Liver (tissue), 9 donors: Measurements from ENCODE around the gene PLK3. TPM values are rescaled to one million over a fixed set of nuclear protein-coding genes. Genes with fewer than 3 reads are reported as not detected.
"Not testable (repeated sequence)": the region's sequence is repeated elsewhere in the genome, so short reads cannot be mapped to it uniquely, and the experiment has no call there.

ENCODE experiments used
- DNase-seq: peaks from one replicate; pipeline ENCODE4 v3.0.0-alpha.2; 2017; ENCODE audit warnings: low spot score
- H3K27ac ChIP-seq, 2 donors: one replicate each; pipeline ENCODE4 v1.7.0; 2013; ENCODE audit warnings: inconsistent platforms in 2 of 2, low read length in 2 of 2, control low read depth in 1 of 2, low read depth in 1 of 2, mild to moderate bottlenecking in 1 of 2
- H3K27me3 ChIP-seq, 4 donors: one replicate each; pipeline versions ENCODE4 v1.6.1 to v1.7.0; 2013; ENCODE audit warnings: low read length in 3 of 4, inconsistent platforms in 1 of 4, mild to moderate bottlenecking in 1 of 4, moderate library complexity in 1 of 4; ENCODE audit not compliant: control insufficient read depth in 4 of 4, insufficient read depth in 4 of 4
- H3K36me3 ChIP-seq, 4 donors: one replicate each; pipeline versions ENCODE4 v1.6.1 to v1.7.0; 2013; ENCODE audit warnings: low read length in 3 of 4, mild to moderate bottlenecking in 3 of 4, low read depth in 1 of 4, moderate library complexity in 1 of 4; ENCODE audit not compliant: control insufficient read depth in 4 of 4, insufficient read depth in 3 of 4
- H3K4me1 ChIP-seq, 4 donors: one replicate each; pipeline versions ENCODE4 v1.6.1 to v1.7.0; 2013; ENCODE audit warnings: low read length in 3 of 4, mild to moderate bottlenecking in 3 of 4, moderate library complexity in 1 of 4; ENCODE audit not compliant: control insufficient read depth in 4 of 4, insufficient read depth in 4 of 4
- H3K4me3 ChIP-seq, 3 donors: one replicate each; pipeline versions ENCODE4 v1.6.1 to v1.7.0; 2013; ENCODE audit warnings: low read length in 3 of 3, control low read depth in 1 of 3, low read depth in 1 of 3, mild to moderate bottlenecking in 1 of 3
- H3K9ac ChIP-seq, 2 donors: one replicate each; pipeline ENCODE4 v1.7.0; 2013; ENCODE audit warnings: low read length in 2 of 2, mild to moderate bottlenecking in 2 of 2, moderate library complexity in 2 of 2, control low read depth in 1 of 2, low read depth in 1 of 2
- H3K9me3 ChIP-seq, 4 donors: one replicate each; pipeline versions ENCODE4 v1.6.1 to v1.7.0; 2013; ENCODE audit warnings: low read length in 3 of 4; ENCODE audit not compliant: control insufficient read depth in 4 of 4
- CTCF ChIP-seq: fragments of 150-350 bp; IDR thresholded peaks from 2 replicates; pipeline ENCODE4 v1.5.1; 2017; ENCODE audit warnings: improper control_type of control experiment, low read depth, low read length; ENCODE audit not compliant: missing input control
- EGR1 ChIP-seq, 2 donors: IDR thresholded peaks; 2 replicates each; pipeline ENCODE4 v1.6.1; 2016 to 2018; ENCODE audit warnings: antibody characterized with exemption in 2 of 2, low read depth in 2 of 2
- FOXA2 ChIP-seq: IDR thresholded peaks from 2 replicates; pipeline ENCODE4 v1.6.1; 2016; ENCODE audit warnings: antibody characterized with exemption
- GABPA ChIP-seq, 2 donors: IDR thresholded peaks in 1 of 2; conservative IDR thresholded peaks in 1 of 2; 2 replicates each; pipeline ENCODE4 v1.6.1; 2016; ENCODE audit warnings: antibody characterized with exemption in 2 of 2, mild to moderate bottlenecking in 1 of 2, moderate library complexity in 1 of 2
- HNF4A ChIP-seq, 2 donors: conservative IDR thresholded peaks; 2 replicates each; pipeline ENCODE4 v1.6.1; 2016; ENCODE audit warnings: antibody characterized with exemption in 2 of 2, mild to moderate bottlenecking in 2 of 2
- JUND ChIP-seq, 2 donors: IDR thresholded peaks; 2 replicates each; pipeline ENCODE4 v1.6.1; 2016; ENCODE audit warnings: antibody characterized with exemption in 2 of 2
- NR2F2 ChIP-seq: IDR thresholded peaks from 2 replicates; pipeline ENCODE4 v1.6.1; 2016; ENCODE audit warnings: antibody characterized with exemption
- RAD21 ChIP-seq, 2 donors: IDR thresholded peaks; 2 replicates each; pipeline ENCODE4 v1.6.1; 2016; ENCODE audit warnings: antibody characterized with exemption in 2 of 2, mild to moderate bottlenecking in 2 of 2
- RXRA ChIP-seq, 2 donors: IDR thresholded peaks; 2 replicates each; pipeline ENCODE4 v1.6.1; 2017 to 2018; ENCODE audit warnings: antibody characterized with exemption in 2 of 2, mild to moderate bottlenecking in 1 of 2
- SP1 ChIP-seq: IDR thresholded peaks from 2 replicates; pipeline ENCODE4 v1.6.1; 2018; ENCODE audit warnings: antibody characterized with exemption, mild to moderate bottlenecking
- TAF1 ChIP-seq: conservative IDR thresholded peaks from 2 replicates; pipeline ENCODE4 v1.6.1; 2016; ENCODE audit warnings: antibody characterized with exemption, mild to moderate bottlenecking
- YY1 ChIP-seq: IDR thresholded peaks from 2 replicates; pipeline ENCODE4 v1.6.1; 2016; ENCODE audit warnings: antibody characterized with exemption, mild to moderate bottlenecking
- ZBTB33 ChIP-seq: IDR thresholded peaks from 2 replicates; pipeline ENCODE4 v1.6.1; 2016; ENCODE audit warnings: antibody characterized with exemption
- WGBS: extraction: QIAGEN DNeasy Blood & Tissue Kit; methylation state at CpG from one replicate; pipeline ENCODE4 v1.1.7; 2013; 5-methylcytosine and 5-hydroxymethylcytosine counted together
- polyA plus RNA-seq, 2 donors: library from polyadenylated mRNA; stranded (reverse) in 1 of 2; unstranded in 1 of 2; fragments of 200-250 nt in 1 of 2; fragments of >200 nt in 1 of 2; fragmentation: Nextera tagmentation in 1 of 2; extraction: Ambion mirVana in 1 of 2; gene quantifications; one replicate each; pipeline versions ENCODE4 v1.2.1 to v1.2.3, GENCODE V29; 2013 to 2015
- total RNA-seq, 2 donors: library from RNA; depleted of rRNA; stranded (reverse); fragments of >200 nt; gene quantifications; one replicate each; pipeline ENCODE4 v1.2.3, GENCODE V29; 2014
- TF ChIP-seq, protein P1 (sequence below): IDR thresholded peaks from 2 replicates; pipeline ENCODE4 v1.6.1; 2016; ENCODE audit warnings: antibody characterized with exemption
- TF ChIP-seq, protein P2 (sequence below): IDR thresholded peaks from 2 replicates; pipeline ENCODE4 v1.6.1; 2016; ENCODE audit warnings: antibody characterized with exemption, mild to moderate bottlenecking
- donor health status: healthy.
- donor health status: healthy.
- donor health status: healthy.
- donor health status: healthy.
- donor health status: healthy.

The PLK3 gene
- total and polyA plus RNA-seq, 4 donors = 1.5 to 5.7 (median 2.3) TPM

DNA sequence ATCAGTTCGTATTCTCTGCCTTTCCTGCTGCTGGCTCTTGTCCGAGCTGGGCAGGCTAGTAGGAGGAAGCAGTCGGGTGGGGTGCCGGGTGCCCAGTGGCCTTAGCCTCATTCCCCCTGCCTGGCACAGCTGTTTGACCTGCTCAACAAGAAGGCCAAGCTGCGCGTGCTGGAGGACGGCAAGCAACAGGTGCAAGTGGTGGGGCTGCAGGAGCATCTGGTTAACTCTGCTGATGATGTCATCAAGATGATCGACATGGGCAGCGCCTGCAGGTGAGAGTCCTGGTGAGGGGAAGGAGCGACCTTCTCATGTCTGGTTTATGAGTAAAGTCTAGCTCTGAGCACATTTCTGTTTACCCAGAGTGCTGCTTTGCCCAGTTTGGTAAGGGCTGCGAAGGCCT, 41.1 kb upstream of the PLK3 start (continued):
- TF ChIP-seq, protein P1, sequence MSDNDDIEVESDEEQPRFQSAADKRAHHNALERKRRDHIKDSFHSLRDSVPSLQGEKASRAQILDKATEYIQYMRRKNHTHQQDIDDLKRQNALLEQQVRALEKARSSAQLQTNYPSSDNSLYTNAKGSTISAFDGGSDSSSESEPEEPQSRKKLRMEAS = no peak

DNA sequence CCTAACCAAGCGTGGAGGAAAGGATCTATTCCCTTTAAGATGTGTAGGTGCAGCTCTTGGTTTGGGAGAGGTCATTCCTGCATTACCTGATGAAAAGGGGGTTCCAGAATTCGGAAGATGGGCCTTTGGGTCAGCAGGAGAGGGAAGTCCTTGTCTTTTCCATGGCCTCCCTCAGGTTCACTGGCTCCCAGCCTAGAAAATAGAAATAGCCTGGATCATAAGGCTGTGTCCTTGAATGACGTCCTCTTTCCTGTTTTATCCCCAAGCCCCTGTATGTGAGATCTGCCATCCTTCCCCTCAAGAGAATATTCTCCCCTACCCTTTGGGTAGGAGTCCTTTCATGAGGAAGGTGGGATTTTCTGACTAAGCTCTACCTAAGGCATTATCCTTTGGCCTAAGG, 39.3 kb upstream of the PLK3 start:
- 92% methylated on average over 3 of the region's 3 CpGs for WGBS
- Histone ChIP-seq H3K4me1 (no peaks in the 10 kb centered on the region), H3K9me3 (no peaks in the 10 kb centered on the region), H3K4me3 (no peak overlapping the region), H3K9ac (no peak overlapping the region), H3K27ac (no peak overlapping the region), H3K27me3 (no peaks in the 10 kb centered on the region), H3K36me3 (no peaks in the 10 kb centered on the region)
- DNase-seq = no peak
- TF ChIP-seq RAD21 (IDR thresholded peaks at IDR 0.05) (no peak), CTCF (no peak), NR2F2 (no peak)

GRCh38 chr1:44766421-44766820, 33.8 kb upstream of the PLK3 start:
- H3K9me3 ChIP-seq, H3K4me3 ChIP-seq, H3K27me3 ChIP-seq, H3K27ac ChIP-seq, H3K36me3 ChIP-seq, DNase-seq, H3K9ac ChIP-seq, H3K4me1 ChIP-seq: not testable (repeated sequence)
- 95% methylated on average over 6 of the region's 6 CpGs for WGBS

DNA sequence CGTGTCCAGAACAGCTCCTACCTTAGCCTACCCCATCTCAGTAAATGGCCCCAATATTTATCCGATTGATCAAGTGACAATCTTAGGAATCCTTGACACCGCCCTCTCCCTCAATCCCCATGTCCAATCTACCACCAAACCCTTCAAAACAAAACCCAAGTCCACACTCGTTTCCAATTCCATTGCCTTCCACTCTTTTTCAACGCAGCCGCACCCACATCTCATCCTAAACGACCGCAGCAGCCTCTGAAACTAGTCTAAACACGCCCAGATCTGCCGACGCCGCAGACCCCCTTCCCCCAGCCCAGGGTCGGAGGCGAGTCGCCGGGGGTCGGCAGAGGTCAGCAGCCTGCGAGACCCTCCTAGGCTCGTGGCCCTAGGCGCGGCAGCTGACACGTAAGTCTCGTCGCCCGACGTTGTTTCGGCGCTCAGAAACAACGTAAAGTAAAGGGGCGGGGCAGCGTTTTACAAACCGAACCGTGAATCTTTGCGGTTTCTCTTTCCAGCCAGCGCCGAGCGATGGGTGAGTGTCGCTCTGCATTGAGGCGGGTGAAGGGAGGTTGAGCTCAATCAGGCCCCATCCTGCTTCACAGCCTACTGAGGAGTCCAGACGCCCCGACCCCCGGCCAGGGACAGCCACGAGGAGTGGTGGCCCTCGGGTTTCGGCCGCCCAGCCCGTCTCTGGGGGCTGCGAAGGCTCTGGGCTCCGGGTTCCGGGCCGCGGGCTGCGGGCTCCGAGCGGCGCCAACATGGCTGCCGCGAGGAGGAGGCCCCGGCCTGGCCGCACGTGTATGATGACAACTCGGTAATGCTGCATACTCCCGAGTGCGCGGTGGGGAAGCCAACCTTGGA, 24.9 kb upstream of the PLK3 start, which contains the start of gene RPS8:
Gene RPS8, plus strand, starts transcription at position 463 of the 852 bp plus-strand sequence. Its CDS starts 57 bp downstream, at position 520.
- peak; percentile 91 for DNase-seq
- H3K36me3 ChIP-seq = peaks cover 5 to 26% (median 16%) of the 10 kb centered on the region in 4 donors
- WGBS = under 1% methylated on average over 65 of the region's 65 CpGs
- H3K9ac ChIP-seq = peak within 1 kb of the TSS; percentile 96 to 99
- H3K9me3 ChIP-seq = no peaks in the 10 kb centered on the region
- peak within 1 kb of the TSS; percentile 92 to 99 for H3K27ac ChIP-seq
- H3K27me3 ChIP-seq = no peaks in the 10 kb centered on the region
- H3K4me1 ChIP-seq = peaks cover 0 to 17% (median 8%) of the 10 kb centered on the region in 4 donors
- H3K4me3 ChIP-seq = peak within 1 kb of the TSS; percentile 75 to 97 (median 96)
- TF ChIP-seq SP1 (peak; percentile 75), NR2F2 (peak; percentile 77), JUND (IDR thresholded peaks at IDR 0.05) (peak in 1 of 2 donors; percentile 31), TAF1 (peak; percentile 97), RXRA (IDR thresholded peaks at IDR 0.05) (peak; percentile 57 to 65), RAD21 (IDR thresholded peaks at IDR 0.05) (peak in 1 of 2 donors; percentile 32), HNF4A (conservative IDR thresholded peaks at IDR 0.05) (no peak), FOXA2 (no peak), ZBTB33 (peak; percentile 94), EGR1 (IDR thresholded peaks at IDR 0.05; ENCODE audit: low read depth in 2 of 2) (no peak), YY1 (peak; percentile 92), GABPA (IDR thresholded peaks at IDR 0.05 in 1 of 2, conservative IDR thresholded peaks at IDR 0.05 in 1 of 2) (peak in 1 of 2 donors; percentile 60)
- TF ChIP-seq, protein P1 = peak; percentile 76
- TF ChIP-seq, protein P2, sequence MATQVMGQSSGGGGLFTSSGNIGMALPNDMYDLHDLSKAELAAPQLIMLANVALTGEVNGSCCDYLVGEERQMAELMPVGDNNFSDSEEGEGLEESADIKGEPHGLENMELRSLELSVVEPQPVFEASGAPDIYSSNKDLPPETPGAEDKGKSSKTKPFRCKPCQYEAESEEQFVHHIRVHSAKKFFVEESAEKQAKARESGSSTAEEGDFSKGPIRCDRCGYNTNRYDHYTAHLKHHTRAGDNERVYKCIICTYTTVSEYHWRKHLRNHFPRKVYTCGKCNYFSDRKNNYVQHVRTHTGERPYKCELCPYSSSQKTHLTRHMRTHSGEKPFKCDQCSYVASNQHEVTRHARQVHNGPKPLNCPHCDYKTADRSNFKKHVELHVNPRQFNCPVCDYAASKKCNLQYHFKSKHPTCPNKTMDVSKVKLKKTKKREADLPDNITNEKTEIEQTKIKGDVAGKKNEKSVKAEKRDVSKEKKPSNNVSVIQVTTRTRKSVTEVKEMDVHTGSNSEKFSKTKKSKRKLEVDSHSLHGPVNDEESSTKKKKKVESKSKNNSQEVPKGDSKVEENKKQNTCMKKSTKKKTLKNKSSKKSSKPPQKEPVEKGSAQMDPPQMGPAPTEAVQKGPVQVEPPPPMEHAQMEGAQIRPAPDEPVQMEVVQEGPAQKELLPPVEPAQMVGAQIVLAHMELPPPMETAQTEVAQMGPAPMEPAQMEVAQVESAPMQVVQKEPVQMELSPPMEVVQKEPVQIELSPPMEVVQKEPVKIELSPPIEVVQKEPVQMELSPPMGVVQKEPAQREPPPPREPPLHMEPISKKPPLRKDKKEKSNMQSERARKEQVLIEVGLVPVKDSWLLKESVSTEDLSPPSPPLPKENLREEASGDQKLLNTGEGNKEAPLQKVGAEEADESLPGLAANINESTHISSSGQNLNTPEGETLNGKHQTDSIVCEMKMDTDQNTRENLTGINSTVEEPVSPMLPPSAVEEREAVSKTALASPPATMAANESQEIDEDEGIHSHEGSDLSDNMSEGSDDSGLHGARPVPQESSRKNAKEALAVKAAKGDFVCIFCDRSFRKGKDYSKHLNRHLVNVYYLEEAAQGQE = peak; percentile 91
